Activated CD8-positive, alpha-beta T cell treated with anti-CD3 and anti-CD28 coated beads for 36 hours (primary cell): Measurements from ENCODE around the gene SPOCK3. TPM values are rescaled to one million over a fixed set of nuclear protein-coding genes. Genes with fewer than 3 reads are reported as not detected.

Source experiments
- ATAC-seq: fragments of 200-7000 bp; cut with Tn5 transposase; one replicate; pipeline ENCODE4 v1.10.0; 2021; ENCODE audit warnings: mild to moderate bottlenecking, moderate library complexity
- CTCF ChIA-PET: fragments of 350-600 bp; sonication (Branson Sonifier 250); formaldehyde crosslinking; loops from one replicate; lab custom pipeline; 2021; ENCODE audit warnings: antibody characterized with exemption; lab: Charles Lee
- POLR2A ChIA-PET: fragments of 350-600 bp; sonication (Branson Sonifier 250); formaldehyde crosslinking; loops from one replicate; lab custom pipeline; 2021; ENCODE audit warnings: antibody characterized with exemption; lab: Charles Lee
- DNase-seq: peaks from one replicate; pipeline ENCODE4 v3.0.0-alpha.2; 2020
- H3K27ac Mint-ChIP-seq: one replicate; pipeline ENCODE4 v1.8.0; 2021; ENCODE audit warnings: mild to moderate bottlenecking, mixed read lengths
- H3K27me3 Mint-ChIP-seq: one replicate; pipeline ENCODE4 v1.8.0; 2021; ENCODE audit warnings: mixed read lengths
- H3K36me3 Mint-ChIP-seq: one replicate; pipeline ENCODE4 v1.8.0; 2021; ENCODE audit warnings: low read depth, mixed read lengths
- H3K4me1 Mint-ChIP-seq: one replicate; pipeline ENCODE4 v1.8.0; 2021; ENCODE audit warnings: low read depth, mixed read lengths
- H3K4me3 Mint-ChIP-seq: one replicate; pipeline ENCODE4 v1.8.0; 2021; ENCODE audit warnings: mild to moderate bottlenecking, moderate library complexity, mixed read lengths
- H3K9me3 Mint-ChIP-seq: one replicate; pipeline ENCODE4 v1.8.0; 2021; ENCODE audit warnings: mixed read lengths
- CTCF ChIP-seq: fragments of 200-600 bp; IDR thresholded peaks from one replicate; pipeline ENCODE4 v1.8.0; 2022; ENCODE audit warnings: antibody characterized with exemption, mild to moderate bottlenecking
- intact Hi-C: fragments of 100-400 bp; cut with micrococcal nuclease; formaldehyde crosslinking; loops from one replicate; pipeline ENCODE4 v1.10.0; 2022
- total RNA-seq, 2 experiments: library from RNA; stranded (reverse); gene quantifications; one replicate each; pipeline ENCODE4 v1.2.3, GENCODE V29; 2021

SPOCK3 gene
- total RNA-seq, 2 experiments from 2014 or later: not detected

- TF ChIP-seq CTCF: no peak
- ChIA-PET CTCF (no interaction called here), POLR2A (no interaction called here)
- no peak for ATAC-seq
- intact Hi-C loops: no loop called here
- H3K27me3 Mint-ChIP-seq: no peaks in the 10 kb centered on the region
- DNase-seq: no peak
- no peaks in the 10 kb centered on the region for H3K36me3 Mint-ChIP-seq
- no peaks in the 10 kb centered on the region for H3K9me3 Mint-ChIP-seq
- H3K27ac Mint-ChIP-seq: no peak overlapping the region
- no peaks in the 10 kb centered on the region for H3K4me1 Mint-ChIP-seq
- H3K4me3 Mint-ChIP-seq: no peak overlapping the region
Measured at GRCh38 chr4:167105857-167106256, 128.4 kb downstream of the SPOCK3 start.

GRCh38 chr4:167102475-167102874 lies 131.8 kb downstream of the SPOCK3 start:
- no peak for ATAC-seq
- no peaks in the 10 kb centered on the region for H3K36me3 Mint-ChIP-seq
- no peaks in the 10 kb centered on the region for H3K27me3 Mint-ChIP-seq
- H3K27ac Mint-ChIP-seq: no peak overlapping the region
- H3K9me3 Mint-ChIP-seq: no peaks in the 10 kb centered on the region
- ChIA-PET CTCF (no interaction called here), POLR2A (no interaction called here)
- TF ChIP-seq CTCF: no peak
- no peak overlapping the region for H3K4me3 Mint-ChIP-seq
- intact Hi-C loops: no loop called here
- H3K4me1 Mint-ChIP-seq: no peaks in the 10 kb centered on the region
- no peak for DNase-seq

GRCh38 chr4:167101035-167101434 lies 133.3 kb downstream of the SPOCK3 start:
- no peak for ATAC-seq
- Mint-ChIP-seq H3K4me3 (no peak overlapping the region), H3K27me3 (no peaks in the 10 kb centered on the region), H3K9me3 (no peaks in the 10 kb centered on the region), H3K36me3 (no peaks in the 10 kb centered on the region), H3K4me1 (no peaks in the 10 kb centered on the region), H3K27ac (no peak overlapping the region)
- ChIA-PET CTCF (no interaction called here), POLR2A (no interaction called here)
- TF ChIP-seq CTCF: no peak
- intact Hi-C loops: no loop called here
- DNase-seq: no peak

- POLR2A ChIA-PET: no interaction called here
Measured at GRCh38 chr4:167100120-167100519, 134.2 kb downstream of the SPOCK3 start.

GRCh38 chr4:167088115-167088514 lies 146.2 kb downstream of the SPOCK3 start:
- ChIA-PET POLR2A (no interaction called here), CTCF (no interaction called here)
- H3K4me3 Mint-ChIP-seq: no peak overlapping the region
- H3K27me3 Mint-ChIP-seq: no peaks in the 10 kb centered on the region
- intact Hi-C loops: no loop called here
- H3K36me3 Mint-ChIP-seq: no peaks in the 10 kb centered on the region
- TF ChIP-seq CTCF: no peak
- DNase-seq: no peak
- no peaks in the 10 kb centered on the region for H3K4me1 Mint-ChIP-seq
- peaks cover 6% of the 10 kb centered on the region for H3K9me3 Mint-ChIP-seq
- ATAC-seq: no peak
- H3K27ac Mint-ChIP-seq: no peak overlapping the region

More at GRCh38 chr4:167100120-167100519, 134.2 kb downstream of the SPOCK3 start:
- Mint-ChIP-seq H3K4me3 (no peak overlapping the region), H3K27me3 (no peaks in the 10 kb centered on the region), H3K9me3 (no peaks in the 10 kb centered on the region), H3K36me3 (no peaks in the 10 kb centered on the region), H3K4me1 (no peaks in the 10 kb centered on the region), H3K27ac (no peak overlapping the region)
- CTCF ChIA-PET: no interaction called here
- intact Hi-C loops: no loop called here
- ATAC-seq (no peak), DNase-seq (no peak)
- TF ChIP-seq CTCF: no peak
